ENCODE results near the gene GPR32.

GRCh38 chr19:50724522-50725217 is 45.6 kb upstream of the GPR32 start:
- TF ChIP-seq ZBTB8A (tag by site-specific recombination; IDR thresholded peaks at IDR 0.05), result no peak
- TF ChIP-seq CTCF (tag by site-specific recombination; IDR thresholded peaks at IDR 0.05), result peak; percentile 100
- TF ChIP-seq ZNF146 (tag by site-specific recombination; IDR thresholded peaks at IDR 0.05), result no peak
- peak; percentile 87 for TF ChIP-seq ZNF561 (tag by site-specific recombination; IDR thresholded peaks at IDR 0.05; ENCODE audit: borderline replicate concordance)
- TF ChIP-seq ZNF239 (tag by site-specific recombination; IDR thresholded peaks at IDR 0.05), result peak; percentile 77; the same call in 1 of the 2 replicates
- TF ChIP-seq ZNF830 (tag by site-specific recombination; IDR thresholded peaks at IDR 0.05; ENCODE audit: low read depth), result no peak
- TF ChIP-seq ZNF10 (tag by site-specific recombination; IDR thresholded peaks at IDR 0.05), result peak; percentile 41; the same call in 1 of the 2 replicates
- no peak for TF ChIP-seq YY1 (tag by site-specific recombination; IDR thresholded peaks at IDR 0.05)
- peak; percentile 77; the same call in 1 of the 2 replicates for TF ChIP-seq ZNF391 (tag by site-specific recombination; IDR thresholded peaks at IDR 0.05; ENCODE audit: borderline replicate concordance, low read depth)
- TF ChIP-seq ZNF302 (tag by site-specific recombination; IDR thresholded peaks at IDR 0.05; ENCODE audit: low read depth), result no peak
- TF ChIP-seq SP7 (tag by site-specific recombination; IDR thresholded peaks at IDR 0.05), result peak; percentile 61
- TF ChIP-seq ZNF394 (tag by site-specific recombination; IDR thresholded peaks at IDR 0.05; ENCODE audit: borderline replicate concordance), result no peak
